ENCODE results near the gene PSMD10. TPM values are rescaled to one million over a fixed set of nuclear protein-coding genes. Genes with fewer than 3 reads are reported as not detected.

Gene PSMD10
- polyA plus RNA-seq, 2 donors = 35.9 to 39.4 TPM

DNA sequence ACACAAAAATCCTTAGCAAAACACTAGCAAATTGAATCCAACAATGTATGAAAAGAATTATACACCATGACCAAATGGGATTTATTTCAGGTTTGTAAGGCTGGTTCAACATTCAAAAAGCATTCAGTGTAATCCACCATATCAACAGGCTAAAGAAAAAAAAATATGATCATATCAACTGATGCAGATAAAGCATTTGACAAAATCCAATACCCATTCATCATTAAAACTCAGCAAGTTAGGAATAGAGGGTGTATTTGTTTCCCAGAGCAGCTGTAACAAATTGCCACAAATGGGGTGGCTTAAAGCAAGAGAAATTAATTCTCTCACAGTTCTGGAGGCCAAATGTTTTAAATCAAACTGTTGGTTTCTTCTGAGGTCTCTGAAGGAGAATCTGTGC lies 35.8 kb downstream of the PSMD10 start:
- no peak overlapping the region for H3K27ac ChIP-seq (ENCODE audit: low read depth in 2 of 2, low read length in 1 of 2)
- no peak overlapping the region for H3K4me3 ChIP-seq (ENCODE audit: low read depth in 1 of 2, low read length in 2 of 2)
- no peaks in the 10 kb centered on the region for H3K36me3 ChIP-seq (ENCODE audit: control insufficient read depth in 2 of 2, insufficient read depth in 2 of 2, low read length in 1 of 2)
- no peaks in the 10 kb centered on the region for H3K9me3 ChIP-seq (ENCODE audit: control insufficient read depth in 2 of 2, insufficient read depth in 1 of 2, low read depth in 1 of 2, low read length in 1 of 2)
- no peaks in the 10 kb centered on the region for H3K4me1 ChIP-seq (ENCODE audit: control insufficient read depth in 2 of 2, insufficient read depth in 2 of 2, low read length in 1 of 2)
- H3K27me3 ChIP-seq (ENCODE audit: control insufficient read depth in 1 of 2, insufficient read depth in 2 of 2, low read length in 2 of 2) = peaks cover 0 to 12% of the 10 kb centered on the region in 2 donors

GRCh38 chrX:108053218-108053617 lies 38.1 kb downstream of the PSMD10 start:
- H3K27me3 ChIP-seq (ENCODE audit: control insufficient read depth in 1 of 2, insufficient read depth in 2 of 2, low read length in 2 of 2) = peaks cover 0 to 11% of the 10 kb centered on the region in 2 donors
- H3K9me3 ChIP-seq (ENCODE audit: control insufficient read depth in 2 of 2, insufficient read depth in 1 of 2, low read depth in 1 of 2, low read length in 1 of 2) = no peaks in the 10 kb centered on the region
- no peak overlapping the region for H3K4me3 ChIP-seq (ENCODE audit: low read depth in 1 of 2, low read length in 2 of 2)
- H3K4me1 ChIP-seq (ENCODE audit: control insufficient read depth in 2 of 2, insufficient read depth in 2 of 2, low read length in 1 of 2) = no peaks in the 10 kb centered on the region
- H3K27ac ChIP-seq (ENCODE audit: low read depth in 2 of 2, low read length in 1 of 2) = no peak overlapping the region
- no peaks in the 10 kb centered on the region for H3K36me3 ChIP-seq (ENCODE audit: control insufficient read depth in 2 of 2, insufficient read depth in 2 of 2, low read length in 1 of 2)

GRCh38 chrX:108049649-108050048 lies 41.7 kb downstream of the PSMD10 start:
- Histone ChIP-seq H3K4me1 (ENCODE audit: control insufficient read depth in 2 of 2, insufficient read depth in 2 of 2, low read length in 1 of 2) (no peaks in the 10 kb centered on the region), H3K27ac (ENCODE audit: low read depth in 2 of 2, low read length in 1 of 2) (no peak overlapping the region), H3K27me3 (ENCODE audit: control insufficient read depth in 1 of 2, insufficient read depth in 2 of 2, low read length in 2 of 2) (peaks cover 0 to 5% of the 10 kb centered on the region in 2 donors), H3K4me3 (ENCODE audit: low read depth in 1 of 2, low read length in 2 of 2) (no peak overlapping the region), H3K36me3 (ENCODE audit: control insufficient read depth in 2 of 2, insufficient read depth in 2 of 2, low read length in 1 of 2) (no peaks in the 10 kb centered on the region), H3K9me3 (ENCODE audit: control insufficient read depth in 2 of 2, insufficient read depth in 1 of 2, low read depth in 1 of 2, low read length in 1 of 2) (no peaks in the 10 kb centered on the region)
- WGBS, 2 donors = 44 to 59% methylated on average over 1 of the region's 1 CpG

GRCh38 chrX:108044554-108045256 lies 46.6 kb downstream of the PSMD10 start, which contains the start of gene VSIG1:
TSS of gene VSIG1 (plus strand) at chrX:108045065. CDS start at chrX:108045131, 66 bp downstream.
- H3K36me3 ChIP-seq (ENCODE audit: control insufficient read depth in 2 of 2, insufficient read depth in 2 of 2, low read length in 1 of 2) = no peaks in the 10 kb centered on the region

DNA sequence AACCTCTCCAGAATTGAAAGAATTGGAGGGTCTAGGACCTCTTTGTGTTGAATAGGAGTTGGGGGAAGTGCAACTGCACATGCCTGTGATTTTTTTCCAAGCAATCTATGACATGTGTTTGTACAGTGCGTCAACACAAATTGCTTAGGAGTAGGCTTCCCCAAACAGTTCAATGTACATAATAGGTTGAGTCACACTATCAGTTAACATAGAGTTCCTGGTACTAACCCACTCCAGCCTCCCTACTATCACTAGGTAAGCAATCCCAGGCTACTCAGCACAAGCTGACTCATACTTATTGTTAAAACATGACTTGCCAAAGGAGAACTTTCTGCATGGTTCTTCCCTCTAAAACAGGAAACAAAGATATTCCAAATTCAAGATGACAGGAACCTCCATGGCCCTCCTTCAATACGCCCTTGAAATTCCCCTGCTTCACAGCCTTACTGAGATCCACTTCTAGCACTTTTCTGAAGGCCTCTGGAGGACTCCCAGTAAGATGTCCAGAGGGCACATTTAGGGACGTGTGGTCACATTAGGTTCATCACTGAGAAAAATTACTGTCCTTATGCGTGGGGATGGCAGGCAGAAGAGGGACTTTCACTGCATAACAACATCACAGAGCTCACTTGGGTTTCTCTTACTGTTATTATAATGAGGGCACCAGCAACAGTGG lies 54.9 kb downstream of the PSMD10 start:
- no peaks in the 10 kb centered on the region for H3K36me3 ChIP-seq (ENCODE audit: control insufficient read depth in 2 of 2, insufficient read depth in 2 of 2, low read length in 1 of 2)
- peaks cover 0 to 3% of the 10 kb centered on the region in 2 donors for H3K27me3 ChIP-seq (ENCODE audit: control insufficient read depth in 1 of 2, insufficient read depth in 2 of 2, low read length in 2 of 2)
- WGBS, 2 donors = 52 to 67% methylated on average over 4 of the region's 4 CpGs
- H3K4me1 ChIP-seq (ENCODE audit: control insufficient read depth in 2 of 2, insufficient read depth in 2 of 2, low read length in 1 of 2) = no peaks in the 10 kb centered on the region
- H3K9me3 ChIP-seq (ENCODE audit: control insufficient read depth in 2 of 2, insufficient read depth in 1 of 2, low read depth in 1 of 2, low read length in 1 of 2) = no peaks in the 10 kb centered on the region
- no peak overlapping the region for H3K4me3 ChIP-seq (ENCODE audit: low read depth in 1 of 2, low read length in 2 of 2)
- H3K27ac ChIP-seq (ENCODE audit: low read depth in 2 of 2, low read length in 1 of 2) = no peak overlapping the region

More at GRCh38 chrX:108044554-108045256, 46.6 kb downstream of the PSMD10 start, which contains the start of gene VSIG1:
- Histone ChIP-seq H3K4me1 (ENCODE audit: control insufficient read depth in 2 of 2, insufficient read depth in 2 of 2, low read length in 1 of 2) (no peaks in the 10 kb centered on the region), H3K9me3 (ENCODE audit: control insufficient read depth in 2 of 2, insufficient read depth in 1 of 2, low read depth in 1 of 2, low read length in 1 of 2) (no peaks in the 10 kb centered on the region), H3K4me3 (ENCODE audit: low read depth in 1 of 2, low read length in 2 of 2) (no peak within 1 kb of the TSS), H3K27me3 (ENCODE audit: control insufficient read depth in 1 of 2, insufficient read depth in 2 of 2, low read length in 2 of 2) (no peaks in the 10 kb centered on the region), H3K27ac (ENCODE audit: low read depth in 2 of 2, low read length in 1 of 2) (no peak within 1 kb of the TSS)
- WGBS, 2 donors = 58 to 81% methylated on average over 10 of the region's 10 CpGs

GRCh38 chrX:108034725-108035124 lies 56.6 kb downstream of the PSMD10 start:
- no peaks in the 10 kb centered on the region for H3K4me1 ChIP-seq (ENCODE audit: control insufficient read depth in 2 of 2, insufficient read depth in 2 of 2, low read length in 1 of 2)
- H3K36me3 ChIP-seq (ENCODE audit: control insufficient read depth in 2 of 2, insufficient read depth in 2 of 2, low read length in 1 of 2) = no peaks in the 10 kb centered on the region
- H3K4me3 ChIP-seq (ENCODE audit: low read depth in 1 of 2, low read length in 2 of 2) = no peak overlapping the region
- 69 to 90% methylated on average over 3 of the region's 3 CpGs for WGBS, 2 donors
- no peaks in the 10 kb centered on the region for H3K9me3 ChIP-seq (ENCODE audit: control insufficient read depth in 2 of 2, insufficient read depth in 1 of 2, low read depth in 1 of 2, low read length in 1 of 2)
- peaks cover 0 to 3% of the 10 kb centered on the region in 2 donors for H3K27me3 ChIP-seq (ENCODE audit: control insufficient read depth in 1 of 2, insufficient read depth in 2 of 2, low read length in 2 of 2)
- H3K27ac ChIP-seq (ENCODE audit: low read depth in 2 of 2, low read length in 1 of 2) = no peak overlapping the region

Other genes with a start within 250 kb of the PSMD10 start
- not detected for gene TEX13B, start 109.2 kb downstream of the PSMD10 start, polyA plus RNA-seq
- under 1 TPM; 0.27 to 0.47 TPM for gene VSIG1, start 46.5 kb downstream of the PSMD10 start, polyA plus RNA-seq
- 1 to 10 TPM; 8.9 to 9.6 TPM for gene ATG4A, start 236 bp upstream of the PSMD10 start, polyA plus RNA-seq